HepG2 (cell line): ENCODE results near the gene FUT1. TPM values are rescaled to one million over a fixed set of nuclear protein-coding genes. Genes with fewer than 3 reads are reported as not detected.

Experiments
- ATAC-seq: fragments of 200-7000 bp; cut with Tn5 transposase; 3 replicates; pipeline ENCODE4 v1.9.1; 2020; ENCODE audit warnings: mild to moderate bottlenecking, moderate library complexity
- BruUV-seq: library from RNA; stranded (reverse); fragments of 400-500 nt; replicated peaks from 2 replicates; lab custom pipeline; 2021; lab: Mats Ljungman, UMichigan
- CTCF ChIA-PET: fragments of 300-600 bp; formaldehyde crosslinking; extraction: SDS; loops from one replicate; lab custom pipeline; 2021; ENCODE audit warnings: low total read pairs, inconsistent platforms, low intra/inter-chr PET ratio; lab: Yijun Ruan, JAX
- POLR2A ChIA-PET: fragments of 350-600 bp; sonication (Branson Sonifier 250); formaldehyde crosslinking; loops from one replicate; lab custom pipeline; 2020; ENCODE audit warnings: antibody characterized with exemption, inconsistent platforms; lab: Yijun Ruan, JAX
- DNase-seq: peaks from one replicate; pipeline ENCODE4 v3.0.0-alpha.2; 2015; ENCODE audit warnings: low spot score
- FAIRE-seq: peaks from 3 replicates; lab custom pipeline; 2011; peaks lifted over from hg19 to GRCh38; lab: Jason Lieb, UNC
- H2AFZ ChIP-seq: one replicate; pipeline ENCODE4 v1.6.1; 2011; ENCODE audit warnings: low read length, inconsistent platforms
- H3K27ac ChIP-seq: fragments of 300-600 bp; 3 replicates; pipeline ENCODE4 v1.8.0; 2011; ENCODE audit warnings: mixed run types, mild to moderate bottlenecking, mixed read lengths, low read length, inconsistent platforms; ENCODE audit not compliant: insufficient read depth; ENCODE audit errors: extremely low read length
- H3K27me3 ChIP-seq, 2 experiments: fragments of 200-600 bp in 1 of 2; 2 replicates in 1 of 2; 3 replicates in 1 of 2; pipeline versions ENCODE4 v1.6.0 to v1.8.0; 2011; ENCODE audit warnings: low read length in 2 of 2, mild to moderate bottlenecking in 2 of 2, moderate library complexity in 2 of 2, inconsistent platforms in 1 of 2; ENCODE audit not compliant: insufficient read depth in 2 of 2, control insufficient read depth in 1 of 2
- H3K36me3 ChIP-seq, 2 experiments: fragments of 200-600 bp in 1 of 2; replicated peaks in 1 of 2; 2 replicates in 1 of 2; 3 replicates in 1 of 2; pipeline versions ENCODE4 v1.5.1 to v1.8.0; 2011; ENCODE audit warnings: low read length in 2 of 2, inconsistent platforms in 1 of 2; ENCODE audit not compliant: insufficient read depth in 2 of 2, control insufficient read depth in 1 of 2
- H3K4me1 ChIP-seq: 2 replicates; pipeline ENCODE4 v1.5.1; 2012; ENCODE audit warnings: low read length, inconsistent platforms; ENCODE audit not compliant: insufficient read depth
- H3K4me2 ChIP-seq: 2 replicates; pipeline ENCODE4 v1.6.0; 2011; ENCODE audit warnings: low read depth, low read length, inconsistent platforms
- H3K4me3 ChIP-seq, 3 experiments: fragments of 200-600 bp in 1 of 3; sonication (generic), shearing (Covaris generic) in 1 of 3; replicated peaks in 1 of 3; 2 replicates each; pipeline ENCODE4 v1.5.1; 2011 to 2016; ENCODE audit warnings: low read length in 3 of 3, inconsistent platforms in 2 of 3, low read depth in 2 of 3, mild to moderate bottlenecking in 2 of 3, control low read depth in 1 of 3, mixed read lengths in 1 of 3; ENCODE audit not compliant: insufficient read depth in 1 of 3
- H3K79me2 ChIP-seq: one replicate; pipeline ENCODE4 v1.6.1; 2011; ENCODE audit warnings: low read length, inconsistent platforms; ENCODE audit not compliant: insufficient read depth
- H3K9ac ChIP-seq: 2 replicates; pipeline ENCODE4 v1.6.0; 2011; ENCODE audit warnings: mild to moderate bottlenecking, low read depth, low read length, inconsistent platforms; ENCODE audit not compliant: insufficient read depth
- H3K9me3 ChIP-seq: 2 replicates; pipeline ENCODE4 v1.5.1; 2012; ENCODE audit warnings: mild to moderate bottlenecking, low read length
- H4K20me1 ChIP-seq: 2 replicates; pipeline ENCODE4 v1.6.0; 2011; ENCODE audit warnings: inconsistent platforms, mild to moderate bottlenecking, low read length, moderate library complexity; ENCODE audit not compliant: insufficient read depth
- MXD3 ChIP-seq: IDR thresholded peaks from 2 replicates; pipeline ENCODE4 v1.6.1; 2016; ENCODE audit warnings: mild to moderate bottlenecking, missing biosample characterization, missing genetic modification reagents
- PLRG1 ChIP-seq: fragments of 450-650 bp; conservative IDR thresholded peaks from 2 replicates; pipeline ENCODE4 v1.6.1; 2016
- REL ChIP-seq: sonication (generic); formaldehyde crosslinking; conservative IDR thresholded peaks from 2 replicates; pipeline ENCODE4 v1.8.0; 2022; ENCODE audit warnings: mild to moderate bottlenecking, missing genetic modification reagents, moderate library complexity
- SNAPC2 ChIP-seq: sonication (generic); formaldehyde crosslinking; IDR thresholded peaks from 2 replicates; pipeline ENCODE4 v1.8.1; 2022; ENCODE audit warnings: mild to moderate bottlenecking, missing genetic modification reagents
- TGIF2 ChIP-seq: IDR thresholded peaks from 2 replicates; pipeline ENCODE4 v1.6.1; 2016; ENCODE audit warnings: control low read depth, missing compliant biosample characterization
- TSC22D2 ChIP-seq: sonication (generic); formaldehyde crosslinking; IDR thresholded peaks from 2 replicates; pipeline ENCODE4 v1.5.1; 2020; ENCODE audit warnings: missing genetic modification reagents, mild to moderate bottlenecking, borderline replicate concordance
- ZFP41 ChIP-seq: sonication (generic); formaldehyde crosslinking; IDR thresholded peaks from 2 replicates; pipeline ENCODE4 v1.4.0; 2020; ENCODE audit warnings: mild to moderate bottlenecking, missing genetic modification reagents, borderline replicate concordance
- ZNF17 ChIP-seq: sonication (generic); formaldehyde crosslinking; IDR thresholded peaks from 2 replicates; pipeline ENCODE4 v1.5.0; 2020; ENCODE audit warnings: mild to moderate bottlenecking, missing genetic modification reagents
- whole genome bisulfite sequencing: methylation state at CpG from one replicate; pipeline ENCODE4 v1.1.6; 2017; ENCODE audit warnings: low lambda C conversion rate; 5-methylcytosine and 5-hydroxymethylcytosine counted together
- in situ Hi-C: cut with HindIII; loops from 2 replicates; pipeline ENCODE4 v1.10.0; 2017; ENCODE audit warnings: low pct_unique_long_range_greater_than_20kb; ENCODE audit not compliant: extremely low pct_ligation_motif_present
- intact Hi-C: fragments of 100-400 bp; cut with micrococcal nuclease; formaldehyde crosslinking; loops from one replicate; pipeline ENCODE4 v1.10.0; 2022; ENCODE audit not compliant: unreplicated experiment
- polyA plus RNA-seq, 8 experiments: library from polyadenylated mRNA; depleted of rRNA in 3 of 8; stranded (reverse) in 7 of 8; unstranded in 1 of 8; fragments of >200 nt; fragmentation: Illumina TruSeq in 4 of 8; extraction: Trizol in 4 of 8; gene quantifications; 2 replicates each; pipeline versions ENCODE4 v1.2.1 to v1.2.3, GENCODE V29; 2011 to 2016; ENCODE audit warnings: low read depth in 4 of 8, missing spikeins in 1 of 8, mixed read lengths in 1 of 8; ENCODE audit not compliant: insufficient read depth in 1 of 8
- total RNA-seq, 5 experiments: library from RNA; depleted of rRNA; stranded (reverse); fragments of >200 nt; fragmentation: Illumina TruSeq; extraction: Trizol; gene quantifications; 2 replicates each; pipeline ENCODE4 v1.2.3, GENCODE V29; 2016; ENCODE audit warnings: low read depth in 1 of 5
- TF ChIP-seq, protein P1 (sequence below): sonication (generic); formaldehyde crosslinking; IDR thresholded peaks from 2 replicates; pipeline ENCODE4 v1.4.0; 2020; ENCODE audit warnings: mild to moderate bottlenecking, low read depth, missing genetic modification reagents
- TF ChIP-seq, protein P2 (sequence below): conservative IDR thresholded peaks from 2 replicates; pipeline ENCODE4 v1.6.1; 2018; ENCODE audit warnings: missing genetic modification reagents

Gene FUT1
- total and polyA plus RNA-seq, 2 of the 13 experiments (the other 11 are each of a cell fraction or from before 2014, with no cell fraction given): 0.07 to 1.1 TPM

DNA sequence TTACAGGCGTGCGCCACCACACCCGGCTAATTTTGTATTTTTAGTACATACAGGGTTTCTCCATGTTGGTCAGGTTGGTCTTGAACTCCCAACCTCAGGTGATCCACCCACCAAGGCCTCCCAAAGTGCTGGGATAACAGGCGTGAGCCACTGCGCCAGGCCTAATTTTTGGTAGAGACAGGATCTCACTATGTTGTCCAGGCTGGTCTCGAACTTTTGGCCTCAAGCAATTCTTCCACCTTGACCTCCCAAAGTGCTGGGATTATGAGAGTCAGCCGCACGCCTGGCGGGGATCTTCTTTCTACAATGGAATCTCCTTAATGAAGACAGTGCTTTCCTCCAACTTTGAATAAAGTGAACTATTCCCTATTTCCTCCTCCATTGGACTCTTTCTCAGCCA lies 17.8 kb downstream of the FUT1 start:
- in situ Hi-C loops: no loop called here
- DNase-seq (no peak), ATAC-seq (no peak), FAIRE-seq (no peak)
- H4K20me1 ChIP-seq: no peaks in the 10 kb centered on the region
- H3K4me1 ChIP-seq: peaks cover 19% of the 10 kb centered on the region
- CTCF ChIA-PET: no interaction called here
- TF ChIP-seq MXD3 (CRISPR knock-in tag) (no peak), SNAPC2 (no peak), TSC22D2 (CRISPR knock-in tag) (no peak), REL (CRISPR knock-in tag) (no peak)
- no peak overlapping the region for H3K4me3 ChIP-seq
- H3K27me3 ChIP-seq: no peaks in the 10 kb centered on the region
- WGBS: 98% methylated on average over 6 of the region's 9 CpGs
- no TSS peak for BruUV-seq
- no peak overlapping the region for H3K4me2 ChIP-seq
- intact Hi-C loops: no loop called here
- no peaks in the 10 kb centered on the region for H3K9me3 ChIP-seq
- H3K27ac ChIP-seq: no peak overlapping the region
- POLR2A ChIA-PET: no interaction called here
- no peak overlapping the region for H3K9ac ChIP-seq
- H3K79me2 ChIP-seq: no peaks in the 10 kb centered on the region
- H2AFZ ChIP-seq: no peak overlapping the region
- no peaks in the 10 kb centered on the region for H3K36me3 ChIP-seq

DNA sequence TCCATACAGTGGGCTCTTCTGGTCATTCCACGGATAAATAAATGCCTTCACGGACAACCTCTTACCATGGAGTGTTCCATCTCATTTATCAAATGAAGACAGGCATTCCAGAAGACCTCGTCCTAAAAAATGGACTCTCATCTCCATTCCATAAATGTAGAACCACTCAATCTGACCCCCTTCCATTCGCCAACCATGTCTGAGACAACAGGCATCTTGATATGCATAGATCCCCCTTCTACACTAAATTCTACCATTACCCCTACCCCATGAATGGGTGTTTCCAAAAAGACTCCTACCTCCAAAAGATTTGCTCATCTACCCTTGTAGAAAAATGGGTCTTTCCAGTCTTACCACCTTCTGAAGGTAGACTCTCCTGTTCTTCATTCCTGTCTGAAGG lies 21.0 kb downstream of the FUT1 start:
- ChIA-PET POLR2A (no interaction called here), CTCF (no interaction called here)
- Histone ChIP-seq H3K9me3 (no peaks in the 10 kb centered on the region), H3K27ac (no peak overlapping the region), H2AFZ (no peak overlapping the region), H4K20me1 (no peaks in the 10 kb centered on the region), H3K4me2 (no peak overlapping the region), H3K36me3 (no peaks in the 10 kb centered on the region), H3K79me2 (no peaks in the 10 kb centered on the region), H3K4me1 (no peaks in the 10 kb centered on the region), H3K4me3 (no peak overlapping the region), H3K9ac (no peak overlapping the region), H3K27me3 (no peaks in the 10 kb centered on the region)
- in situ Hi-C loops: no loop called here
- BruUV-seq: no TSS peak
- DNase-seq: no peak
- 39% methylated on average over 4 of the region's 4 CpGs for WGBS
- intact Hi-C loops: no loop called here
- no peak for FAIRE-seq
- no peak for TF ChIP-seq TGIF2 (CRISPR knock-in tag)
- TF ChIP-seq ZFP41 (CRISPR knock-in tag): no peak
- TF ChIP-seq, protein P1, sequence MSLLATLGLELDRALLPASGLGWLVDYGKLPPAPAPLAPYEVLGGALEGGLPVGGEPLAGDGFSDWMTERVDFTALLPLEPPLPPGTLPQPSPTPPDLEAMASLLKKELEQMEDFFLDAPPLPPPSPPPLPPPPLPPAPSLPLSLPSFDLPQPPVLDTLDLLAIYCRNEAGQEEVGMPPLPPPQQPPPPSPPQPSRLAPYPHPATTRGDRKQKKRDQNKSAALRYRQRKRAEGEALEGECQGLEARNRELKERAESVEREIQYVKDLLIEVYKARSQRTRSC (CRISPR knock-in tag): no peak
- TF ChIP-seq ZNF17: no peak
- TF ChIP-seq PLRG1: no peak
- TF ChIP-seq, protein P2, sequence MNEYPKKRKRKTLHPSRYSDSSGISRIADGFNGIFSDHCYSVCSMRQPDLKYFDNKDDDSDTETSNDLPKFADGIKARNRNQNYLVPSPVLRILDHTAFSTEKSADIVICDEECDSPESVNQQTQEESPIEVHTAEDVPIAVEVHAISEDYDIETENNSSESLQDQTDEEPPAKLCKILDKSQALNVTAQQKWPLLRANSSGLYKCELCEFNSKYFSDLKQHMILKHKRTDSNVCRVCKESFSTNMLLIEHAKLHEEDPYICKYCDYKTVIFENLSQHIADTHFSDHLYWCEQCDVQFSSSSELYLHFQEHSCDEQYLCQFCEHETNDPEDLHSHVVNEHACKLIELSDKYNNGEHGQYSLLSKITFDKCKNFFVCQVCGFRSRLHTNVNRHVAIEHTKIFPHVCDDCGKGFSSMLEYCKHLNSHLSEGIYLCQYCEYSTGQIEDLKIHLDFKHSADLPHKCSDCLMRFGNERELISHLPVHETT (CRISPR knock-in tag): no peak
- ATAC-seq: no peak
